Ovary (tissue), 9 donors: Measurements from ENCODE around the gene CHID1. TPM values are rescaled to one million over a fixed set of nuclear protein-coding genes. Genes with fewer than 3 reads are reported as not detected.
A peak's percentile ranks its signal among the peaks of the same experiment; 100 is the strongest.

Experiments used
- DNase-seq, 5 donors: peaks; one replicate each; pipeline ENCODE4 v3.0.0-alpha.2; 2019 to 2020
- H3K27ac ChIP-seq, 2 donors: fragments of 200-600 bp; one replicate each; pipeline versions ENCODE4 v1.5.1 to v1.8.0; 2019 to 2022
- H3K27me3 ChIP-seq: fragments of 200-600 bp; one replicate; pipeline ENCODE4 v1.8.0; 2022
- H3K36me3 ChIP-seq: fragments of 200-600 bp; sonication (generic); one replicate; pipeline ENCODE4 v1.5.1; 2019
- H3K4me1 ChIP-seq: one replicate; pipeline ENCODE4 v1.8.1; 2013; ENCODE audit warnings: mild to moderate bottlenecking, moderate library complexity; ENCODE audit not compliant: insufficient read depth
- H3K4me3 ChIP-seq: fragments of 200-600 bp; sonication (generic); one replicate; pipeline ENCODE4 v1.5.1; 2017
- H3K9me3 ChIP-seq, 2 donors: fragments of 200-600 bp in 1 of 2; sonication (generic) in 1 of 2; one replicate each; pipeline versions ENCODE4 v1.5.1 to v1.8.1; 2013 to 2019; ENCODE audit warnings: mild to moderate bottlenecking in 1 of 2, moderate library complexity in 1 of 2
- CTCF ChIP-seq, 3 donors: fragments of 450-650 bp in 2 of 3; fragments of 200-600 bp in 1 of 3; IDR thresholded peaks; one replicate each; pipeline versions ENCODE4 v1.5.1 to v1.8.0; 2016 to 2022; ENCODE audit warnings: antibody characterized with exemption in 3 of 3, mild to moderate bottlenecking in 1 of 3
- EP300 ChIP-seq: sonication (generic); formaldehyde crosslinking; IDR thresholded peaks from one replicate; pipeline ENCODE4 v1.6.1; 2017; ENCODE audit warnings: antibody characterized with exemption
- POLR2A ChIP-seq: fragments of 450-650 bp; IDR thresholded peaks from one replicate; pipeline ENCODE4 v1.6.1; 2017; ENCODE audit warnings: antibody characterized with exemption, mild to moderate bottlenecking, moderate library complexity
- WGBS, 3 donors: extraction: QIAGEN DNeasy Blood & Tissue Kit in 1 of 3; methylation state at CpG; one replicate each; pipeline versions ENCODE4 v1.1.5 to v1.1.7; 2013 to 2017; 5-methylcytosine and 5-hydroxymethylcytosine counted together
- intact Hi-C, 4 donors: fragments of 100-400 bp; cut with DNase I; formaldehyde crosslinking; loops; one replicate each; pipeline versions ENCODE4 v1.11.0 to v1.15.1; 2022 to 2023
- polyA plus RNA-seq, 2 donors: library from polyadenylated mRNA; stranded (reverse); fragments of 200-250 nt in 1 of 2; fragments of 350-450 nt in 1 of 2; fragmentation: Illumina TruSeq in 1 of 2; extraction: RNeasy Lipid Tissue Mini Kit (QIAGEN cat#74804) in 1 of 2; gene quantifications; one replicate each; pipeline ENCODE4 v1.2.3, GENCODE V29; 2013 to 2014
- total RNA-seq, 7 donors: library from RNA; depleted of rRNA in 2 of 7; stranded (reverse); fragments of >200 nt in 2 of 7; fragmentation: NEBNext Ultra II Directional in 3 of 7; extraction: Animal tissue kit (Norgen Biotek cat#: 25700) in 3 of 7; gene quantifications; one replicate each; pipeline versions ENCODE4 v1.1.0 to v1.2.4, GENCODE V29; 2016 to 2023
- donor health status: DM: no; HTN: no; CAD: no; lungs with moderate emphysema.
- donor health status: DM: no; HTN: no; CAD: no.
- donor health status: Bipolar disorder and iron deficiency.
- donor health status: DM: yes; HTN: yes; CAD: no.
- donor health status: DM: no; HTN: no; CAD: no.
- donor health status: DM: yes; HTN: yes; CAD: no.

Gene CHID1
- total and polyA plus RNA-seq, 9 donors = 41.0 to 90.7 (median 70.6) TPM

DNA sequence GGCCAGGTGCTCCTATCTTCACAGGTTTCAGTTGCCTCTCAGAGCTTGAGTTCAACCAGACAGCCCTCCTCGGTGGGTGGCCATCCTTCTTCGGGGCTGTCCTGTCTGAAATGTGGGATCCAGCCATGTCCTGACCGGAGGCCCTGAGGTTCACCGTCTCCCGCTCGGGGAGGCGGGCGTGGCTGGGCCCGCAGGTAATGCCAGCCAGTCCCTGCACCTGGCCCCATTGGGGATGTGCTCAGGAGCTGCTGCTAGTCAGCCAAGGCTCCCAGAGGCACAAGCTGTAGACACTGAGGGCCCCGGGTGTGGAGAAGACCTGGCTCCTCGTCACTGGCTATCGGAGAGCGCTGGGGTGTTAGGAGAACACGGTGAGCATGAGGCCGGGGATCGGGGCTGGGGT is 35.4 kb downstream of the CHID1 start:
- Histone ChIP-seq H3K4me3 (no peak overlapping the region), H3K9me3 (no peaks in the 10 kb centered on the region), H3K36me3 (no peaks in the 10 kb centered on the region), H3K27me3 (no peaks in the 10 kb centered on the region), H3K27ac (no peak overlapping the region), H3K4me1 (peaks cover 10% of the 10 kb centered on the region)
- no peak for DNase-seq
- intact Hi-C loops = no loop called here
- no peak for TF ChIP-seq EP300
- no peak for TF ChIP-seq CTCF (IDR thresholded peaks at IDR 0.05)
- no peak for TF ChIP-seq POLR2A
- 83 to 87% (median 83%) methylated on average over 16 of the region's 16 CpGs for WGBS, 3 donors

- intact Hi-C loops = no loop called here
- Histone ChIP-seq H3K4me1 (peaks cover 10% of the 10 kb centered on the region), H3K27ac (peak overlapping the region in 1 of 2 donors; percentile 58), H3K9me3 (no peaks in the 10 kb centered on the region), H3K27me3 (no peaks in the 10 kb centered on the region), H3K4me3 (no peak overlapping the region), H3K36me3 (no peaks in the 10 kb centered on the region)
- TF ChIP-seq EP300 (no peak), POLR2A (no peak), CTCF (IDR thresholded peaks at IDR 0.05) (no peak)
- 7 to 16% (median 10%) methylated on average over 11 to 12 of the region's 12 CpGs for WGBS, 3 donors
- DNase-seq = peak in 2 of 5 donors; percentile 49 to 50
Observed at GRCh38 chr11:873706-874105, 36.9 kb downstream of the CHID1 start.

DNA sequence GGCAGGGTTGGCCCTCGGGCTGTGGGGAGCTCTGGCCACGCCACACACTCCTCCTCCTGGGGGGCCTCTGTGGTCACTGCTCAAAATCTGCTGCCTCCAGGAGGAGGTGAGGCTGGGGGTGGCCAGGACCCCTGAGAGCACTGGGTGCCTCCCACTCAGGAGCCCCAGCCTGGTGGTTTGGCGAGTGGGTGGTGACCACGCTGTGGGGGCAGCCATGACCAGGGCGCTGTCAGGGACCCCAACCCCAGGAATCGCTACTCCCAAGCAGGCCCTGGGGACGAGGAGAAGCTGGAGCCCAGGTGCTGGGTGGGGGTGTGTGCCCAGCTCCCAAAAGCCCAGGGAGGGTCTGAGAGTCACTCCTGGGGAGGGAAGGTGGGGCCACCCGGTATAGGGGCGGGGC is 37.8 kb downstream of the CHID1 start:
- Histone ChIP-seq H3K36me3 (no peaks in the 10 kb centered on the region), H3K27me3 (no peaks in the 10 kb centered on the region), H3K4me3 (no peak overlapping the region), H3K9me3 (no peaks in the 10 kb centered on the region), H3K4me1 (peaks cover 10% of the 10 kb centered on the region), H3K27ac (peak overlapping the region; percentile 20 to 58)
- intact Hi-C loops = no loop called here
- peak in 1 of 5 donors; percentile 35 for DNase-seq
- 78 to 82% (median 81%) methylated on average over 8 to 9 of the region's 9 CpGs for WGBS, 3 donors
- TF ChIP-seq EP300 (no peak), CTCF (IDR thresholded peaks at IDR 0.05) (no peak), POLR2A (no peak)

- TF ChIP-seq POLR2A (no peak), CTCF (IDR thresholded peaks at IDR 0.05) (no peak), EP300 (no peak)
- 65 to 71% (median 69%) methylated on average over 9 of the region's 9 CpGs for WGBS, 3 donors
- Histone ChIP-seq H3K27ac (no peak overlapping the region), H3K36me3 (no peaks in the 10 kb centered on the region), H3K4me1 (peaks cover 8% of the 10 kb centered on the region), H3K4me3 (no peak overlapping the region), H3K27me3 (no peaks in the 10 kb centered on the region), H3K9me3 (no peaks in the 10 kb centered on the region)
- no peak for DNase-seq
- intact Hi-C loops = no loop called here
Observed at GRCh38 chr11:871472-871871, 39.1 kb downstream of the CHID1 start.
